Measurements from ENCODE around the gene IKZF4.
"Not testable (repeated sequence)": the region's sequence is repeated elsewhere in the genome, so short reads cannot be mapped to it uniquely, and the experiment has no call there.

Gene IKZF4

GRCh38 chr12:55999522-55999921 is 21.3 kb upstream of the IKZF4 start:
- DNase-seq (ENCODE audit: low spot score) = peak; percentile 9

- not testable (repeated sequence) for DNase-seq (ENCODE audit: low spot score)
Observed at GRCh38 chr12:55999999-56000540, 20.8 kb upstream of the IKZF4 start.

- no peak for DNase-seq (ENCODE audit: low spot score)
Observed at GRCh38 chr12:56001487-56002100, 19.2 kb upstream of the IKZF4 start.

GRCh38 chr12:56003376-56003775 is 17.5 kb upstream of the IKZF4 start:
- DNase-seq (ENCODE audit: low spot score) = not testable (repeated sequence)

GRCh38 chr12:56004211-56004610 is 16.6 kb upstream of the IKZF4 start:
- no peak for DNase-seq (ENCODE audit: low spot score)

GRCh38 chr12:56007564-56008559 is 13.0 kb upstream of the IKZF4 start:
- DNase-seq (ENCODE audit: low spot score) = peak; percentile 50

- no peak for DNase-seq (ENCODE audit: low spot score)
Observed at GRCh38 chr12:56010111-56010570, 10.7 kb upstream of the IKZF4 start.

GRCh38 chr12:56011509-56012090 is 9.2 kb upstream of the IKZF4 start:
- no peak for DNase-seq (ENCODE audit: low spot score)

GRCh38 chr12:56013482-56013881 is 7.4 kb upstream of the IKZF4 start:
- DNase-seq (ENCODE audit: low spot score) = no peak

- no peak for DNase-seq (ENCODE audit: low spot score)
Observed at GRCh38 chr12:56014205-56014604, 6.6 kb upstream of the IKZF4 start.

GRCh38 chr12:56017181-56017580 is 3.7 kb upstream of the IKZF4 start:
- no peak for DNase-seq (ENCODE audit: low spot score)

GRCh38 chr12:56018356-56018755 is 2.5 kb upstream of the IKZF4 start:
- no peak for DNase-seq (ENCODE audit: low spot score)

- no peak for DNase-seq (ENCODE audit: low spot score)
Observed at GRCh38 chr12:56021889-56022497, 1.1 kb downstream of the IKZF4 start.

GRCh38 chr12:56028511-56029165 is 7.8 kb downstream of the IKZF4 start:
- DNase-seq (ENCODE audit: low spot score) = no peak

GRCh38 chr12:56029166-56029519 is 8.3 kb downstream of the IKZF4 start:
- DNase-seq (ENCODE audit: low spot score) = no peak

GRCh38 chr12:56029666-56030293 is 8.9 kb downstream of the IKZF4 start:
- DNase-seq (ENCODE audit: low spot score) = peak; percentile 47

- DNase-seq (ENCODE audit: low spot score) = no peak
Observed at GRCh38 chr12:56031987-56032386, 11.1 kb downstream of the IKZF4 start.

- no peak for DNase-seq (ENCODE audit: low spot score)
Observed at GRCh38 chr12:56034586-56035332, 13.9 kb downstream of the IKZF4 start.

- DNase-seq (ENCODE audit: low spot score) = no peak
Observed at GRCh38 chr12:56037161-56037560, 16.3 kb downstream of the IKZF4 start.

GRCh38 chr12:56038022-56038655 is 17.3 kb downstream of the IKZF4 start:
- DNase-seq (ENCODE audit: low spot score) = no peak
